ENCODE data around the gene KCTD18.

KCTD18 gene

DNA sequence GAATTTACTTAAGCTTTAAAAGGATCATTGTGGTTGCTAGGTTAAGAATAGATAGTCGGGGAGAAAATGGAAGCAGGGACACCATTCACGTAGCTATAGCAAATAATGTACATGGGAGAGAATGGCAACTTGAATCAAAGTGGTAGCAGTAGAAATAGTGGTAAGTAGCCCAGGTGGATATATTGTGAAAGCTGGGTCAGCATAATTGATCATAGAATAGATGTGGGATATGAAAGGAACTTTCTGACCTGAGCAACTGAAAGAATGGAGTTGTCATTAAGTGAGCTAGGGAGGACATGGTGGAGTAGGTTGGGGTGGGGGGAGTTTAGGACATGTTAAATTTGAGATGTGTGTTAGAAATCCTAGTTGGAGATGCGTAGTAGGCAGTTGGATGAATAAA, 18.4 kb upstream of the KCTD18 start:
- Histone ChIP-seq H3K9me3 (ENCODE audit: control insufficient read depth, low read length) (no peaks in the 10 kb centered on the region), H3K4me3 (ENCODE audit: low read depth, low read length) (no peak overlapping the region), H3K9ac (no peak overlapping the region), H3K36me3 (ENCODE audit: control insufficient read depth, insufficient read depth, low read length) (no peaks in the 10 kb centered on the region), H2AFZ (no peak overlapping the region), H3K79me2 (no peaks in the 10 kb centered on the region), H3K27ac (no peak overlapping the region), H3K4me2 (ENCODE audit: low read length) (no peak overlapping the region), H3K27me3 (ENCODE audit: control insufficient read depth, insufficient read depth, low read length) (no peaks in the 10 kb centered on the region), H3K4me1 (peaks cover 4% of the 10 kb centered on the region)
- TF ChIP-seq, protein P1, sequence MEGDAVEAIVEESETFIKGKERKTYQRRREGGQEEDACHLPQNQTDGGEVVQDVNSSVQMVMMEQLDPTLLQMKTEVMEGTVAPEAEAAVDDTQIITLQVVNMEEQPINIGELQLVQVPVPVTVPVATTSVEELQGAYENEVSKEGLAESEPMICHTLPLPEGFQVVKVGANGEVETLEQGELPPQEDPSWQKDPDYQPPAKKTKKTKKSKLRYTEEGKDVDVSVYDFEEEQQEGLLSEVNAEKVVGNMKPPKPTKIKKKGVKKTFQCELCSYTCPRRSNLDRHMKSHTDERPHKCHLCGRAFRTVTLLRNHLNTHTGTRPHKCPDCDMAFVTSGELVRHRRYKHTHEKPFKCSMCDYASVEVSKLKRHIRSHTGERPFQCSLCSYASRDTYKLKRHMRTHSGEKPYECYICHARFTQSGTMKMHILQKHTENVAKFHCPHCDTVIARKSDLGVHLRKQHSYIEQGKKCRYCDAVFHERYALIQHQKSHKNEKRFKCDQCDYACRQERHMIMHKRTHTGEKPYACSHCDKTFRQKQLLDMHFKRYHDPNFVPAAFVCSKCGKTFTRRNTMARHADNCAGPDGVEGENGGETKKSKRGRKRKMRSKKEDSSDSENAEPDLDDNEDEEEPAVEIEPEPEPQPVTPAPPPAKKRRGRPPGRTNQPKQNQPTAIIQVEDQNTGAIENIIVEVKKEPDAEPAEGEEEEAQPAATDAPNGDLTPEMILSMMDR (IDR thresholded peaks at IDR 0.05), result no peak

DNA sequence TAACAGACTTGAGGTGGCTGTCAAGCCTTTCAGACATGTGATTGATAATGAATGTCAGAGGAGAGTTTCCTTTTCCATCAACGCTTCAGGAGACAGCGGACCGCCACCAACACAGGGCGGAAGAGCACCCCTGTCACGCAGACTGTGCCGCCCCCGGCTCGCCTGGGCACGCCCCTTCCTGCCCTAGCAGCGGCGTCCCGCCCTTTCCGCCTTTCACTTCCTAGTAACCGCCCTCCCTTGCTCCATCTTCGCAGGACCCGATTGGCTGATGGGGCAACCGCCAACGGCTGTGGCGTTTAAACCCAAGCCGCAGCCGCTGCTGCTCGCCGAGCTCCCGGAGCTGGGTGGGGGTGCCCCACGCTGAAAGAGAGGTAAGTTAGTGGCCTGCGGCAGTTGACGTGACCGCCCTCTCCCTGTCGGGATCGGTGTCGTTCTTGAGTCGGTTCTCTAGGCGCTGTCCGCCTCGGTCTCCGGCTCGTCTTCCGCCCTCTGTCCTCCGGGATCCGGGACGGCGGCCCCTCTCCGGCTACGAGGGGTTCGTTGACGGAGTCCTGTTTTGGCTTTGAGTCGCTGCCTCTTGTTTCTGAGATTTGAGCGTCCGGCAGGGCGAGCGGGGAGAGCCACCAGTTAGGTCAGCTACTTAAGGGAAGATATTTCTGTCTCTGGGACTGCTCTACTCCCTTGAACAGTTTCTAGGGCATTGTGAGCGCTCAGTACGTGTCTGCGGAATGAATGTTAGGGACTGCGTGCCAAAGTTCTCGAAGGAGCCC, 16.2 kb upstream of the KCTD18 start, which contains the start of gene SGO2:
Gene SGO2 (plus strand): TSS at position 326 of the 770 bp plus-strand sequence. CDS start 6,769 bp downstream, outside the sequence.
- Histone ChIP-seq H3K79me2 (no peaks in the 10 kb centered on the region), H3K36me3 (ENCODE audit: control insufficient read depth, insufficient read depth, low read length) (no peaks in the 10 kb centered on the region), H3K4me2 (ENCODE audit: low read length) (peak within 1 kb of the TSS; percentile 90), H3K9ac (no peak within 1 kb of the TSS), H3K27me3 (ENCODE audit: control insufficient read depth, insufficient read depth, low read length) (no peaks in the 10 kb centered on the region), H3K4me3 (ENCODE audit: low read depth, low read length) (peak within 1 kb of the TSS; percentile 91), H3K9me3 (ENCODE audit: control insufficient read depth, low read length) (no peaks in the 10 kb centered on the region), H2AFZ (peak within 1 kb of the TSS; percentile 72), H3K4me1 (peaks cover 4% of the 10 kb centered on the region), H3K27ac (no peak within 1 kb of the TSS)
- TF ChIP-seq, protein P1 (IDR thresholded peaks at IDR 0.05), result no peak

DNA sequence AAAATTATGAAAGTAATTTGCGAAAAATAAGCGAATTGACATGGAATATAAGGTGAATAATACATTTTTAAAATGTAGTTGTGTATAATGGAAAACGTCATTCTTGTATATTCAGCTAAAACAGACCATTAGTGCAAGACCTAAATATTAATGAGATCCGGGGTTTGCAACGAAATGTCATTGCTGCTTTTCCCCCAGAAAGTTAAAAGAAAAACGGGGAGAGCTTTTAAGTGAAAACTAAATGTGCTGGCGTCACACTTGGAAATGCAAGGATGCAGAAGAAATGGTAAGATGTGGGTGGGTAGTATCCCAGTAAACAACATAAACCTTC, 15.6 kb upstream of the KCTD18 start:
- Histone ChIP-seq H3K4me2 (ENCODE audit: low read length) (peak overlapping the region; percentile 90), H3K4me1 (peaks cover 4% of the 10 kb centered on the region), H3K36me3 (ENCODE audit: control insufficient read depth, insufficient read depth, low read length) (no peaks in the 10 kb centered on the region), H3K79me2 (no peaks in the 10 kb centered on the region), H3K4me3 (ENCODE audit: low read depth, low read length) (peak overlapping the region; percentile 91), H3K9ac (no peak overlapping the region), H2AFZ (peak overlapping the region; percentile 72), H3K9me3 (ENCODE audit: control insufficient read depth, low read length) (no peaks in the 10 kb centered on the region), H3K27me3 (ENCODE audit: control insufficient read depth, insufficient read depth, low read length) (no peaks in the 10 kb centered on the region), H3K27ac (no peak overlapping the region)
- TF ChIP-seq, protein P1 (IDR thresholded peaks at IDR 0.05), result no peak

GRCh38 chr2:200525066-200525465, 15.2 kb upstream of the KCTD18 start:
- peaks cover 4% of the 10 kb centered on the region for H3K4me1 ChIP-seq
- H3K36me3 ChIP-seq (ENCODE audit: control insufficient read depth, insufficient read depth, low read length), result no peaks in the 10 kb centered on the region
- no peak overlapping the region for H3K9ac ChIP-seq
- H3K4me2 ChIP-seq (ENCODE audit: low read length), result peak overlapping the region; percentile 90
- H3K27me3 ChIP-seq (ENCODE audit: control insufficient read depth, insufficient read depth, low read length), result no peaks in the 10 kb centered on the region
- H3K4me3 ChIP-seq (ENCODE audit: low read depth, low read length), result peak overlapping the region; percentile 91
- no peaks in the 10 kb centered on the region for H3K79me2 ChIP-seq
- peak overlapping the region; percentile 72 for H2AFZ ChIP-seq
- TF ChIP-seq, protein P1 (IDR thresholded peaks at IDR 0.05), result no peak
- H3K9me3 ChIP-seq (ENCODE audit: control insufficient read depth, low read length), result no peaks in the 10 kb centered on the region
- no peak overlapping the region for H3K27ac ChIP-seq

DNA sequence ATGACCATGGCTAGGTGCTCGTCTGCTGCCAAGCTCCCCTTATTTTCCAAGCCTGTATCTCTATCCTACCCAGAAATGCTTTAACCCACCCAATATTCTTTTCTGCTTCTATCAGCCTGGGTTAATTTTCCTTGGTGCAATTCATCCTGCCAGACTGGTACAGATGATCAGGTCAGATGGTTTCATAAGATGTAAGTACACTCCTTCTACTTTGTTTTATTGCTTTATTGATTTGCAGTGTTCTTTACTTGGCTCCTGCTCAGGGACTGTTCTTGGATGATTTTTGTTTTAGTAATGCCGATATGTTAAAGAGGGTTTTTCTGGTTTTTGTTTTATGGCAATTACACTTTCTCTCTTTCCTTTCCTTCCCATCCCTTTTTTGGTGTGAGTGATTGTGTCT, 13.7 kb upstream of the KCTD18 start:
- no peaks in the 10 kb centered on the region for H3K27me3 ChIP-seq (ENCODE audit: control insufficient read depth, insufficient read depth, low read length)
- no peak overlapping the region for H3K27ac ChIP-seq
- no peak overlapping the region for H3K4me3 ChIP-seq (ENCODE audit: low read depth, low read length)
- TF ChIP-seq, protein P1 (IDR thresholded peaks at IDR 0.05), result no peak
- H3K9me3 ChIP-seq (ENCODE audit: control insufficient read depth, low read length), result no peaks in the 10 kb centered on the region
- H3K9ac ChIP-seq, result no peak overlapping the region
- no peaks in the 10 kb centered on the region for H3K36me3 ChIP-seq (ENCODE audit: control insufficient read depth, insufficient read depth, low read length)
- peak overlapping the region; percentile 5 for H2AFZ ChIP-seq
- H3K4me1 ChIP-seq, result peaks cover 4% of the 10 kb centered on the region
- H3K79me2 ChIP-seq, result no peaks in the 10 kb centered on the region
- H3K4me2 ChIP-seq (ENCODE audit: low read length), result no peak overlapping the region
